Measurements from ENCODE around the gene ELMOD3. TPM values are rescaled to one million over a fixed set of nuclear protein-coding genes. Genes with fewer than 3 reads are reported as not detected.

The ELMOD3 gene
- total and polyA plus RNA-seq, 8 donors: 3.9 to 22.9 (median 8.0) TPM

GRCh38 chr2:85429213-85429923 lies 74.8 kb downstream of the ELMOD3 start:
- Histone ChIP-seq H3K4me1 (peaks cover 20 to 30% (median 21%) of the 10 kb centered on the region in 3 donors), H3K27me3 (no peaks in the 10 kb centered on the region), H3K27ac (no peak overlapping the region), H3K36me3 (no peaks in the 10 kb centered on the region), H3K4me3 (no peak overlapping the region), H3K9me3 (no peaks in the 10 kb centered on the region)
- ATAC-seq: no peak
- intact Hi-C loops (cut with DNase I): loop anchor here in 1 of 3 donors (10.0 kb wide), 1 partner anchor 125 kb away; no protein-coding TSS in a partner anchor
- no peak for TF ChIP-seq CTCF (IDR thresholded peaks at IDR 0.05)
- 80 to 92% methylated on average over 8 to 12 of the region's 12 CpGs for WGBS, 2 donors
- DNase-seq: no peak
- no peak for FAIRE-seq

DNA sequence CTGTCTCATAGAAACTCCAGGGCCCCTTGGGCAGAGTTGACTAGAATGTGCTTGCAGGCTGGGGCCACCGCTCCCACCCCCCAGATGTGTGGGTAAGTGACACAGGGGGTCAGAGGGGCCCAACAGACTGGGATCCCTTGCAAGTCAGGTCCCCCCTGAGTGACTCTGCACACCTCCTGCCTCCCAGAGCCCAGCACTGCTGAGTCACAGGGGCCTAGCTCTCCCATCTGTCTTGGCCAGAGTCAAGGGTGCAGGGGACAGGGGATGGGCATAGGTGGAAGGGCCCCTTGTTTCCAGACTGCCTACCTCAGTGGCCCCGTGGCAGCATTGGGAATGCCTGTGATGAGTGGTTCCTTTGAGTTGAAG lies 75.3 kb downstream of the ELMOD3 start:
- Histone ChIP-seq H3K4me3 (no peak overlapping the region), H3K9me3 (no peaks in the 10 kb centered on the region), H3K27me3 (no peaks in the 10 kb centered on the region), H3K36me3 (no peaks in the 10 kb centered on the region), H3K4me1 (peaks cover 20 to 30% (median 21%) of the 10 kb centered on the region in 3 donors), H3K27ac (no peak overlapping the region)
- FAIRE-seq (no peak), ATAC-seq (no peak), DNase-seq (no peak)
- no peak for TF ChIP-seq CTCF (IDR thresholded peaks at IDR 0.05)
- intact Hi-C loops (cut with DNase I): loop anchor here in 1 of 3 donors (10.0 kb wide), 1 partner anchor 125 kb away; no protein-coding TSS in a partner anchor
- 84 to 89% methylated on average over 2 of the region's 2 CpGs for WGBS, 2 donors

- Histone ChIP-seq H3K27me3 (no peaks in the 10 kb centered on the region), H3K4me3 (no peak overlapping the region), H3K36me3 (no peaks in the 10 kb centered on the region), H3K9me3 (no peaks in the 10 kb centered on the region), H3K27ac (no peak overlapping the region), H3K4me1 (peaks cover 14 to 21% (median 14%) of the 10 kb centered on the region in 3 donors)
- 79 to 82% methylated on average over 13 to 16 of the region's 16 CpGs for WGBS, 2 donors
- intact Hi-C loops (cut with DNase I): no loop called here
- no peak for TF ChIP-seq CTCF (IDR thresholded peaks at IDR 0.05)
- FAIRE-seq: no peak
- no peak for DNase-seq
- peak in 1 of 4 donors; percentile 6 for ATAC-seq
Measured at GRCh38 chr2:85430752-85431569, 76.4 kb downstream of the ELMOD3 start.

DNA sequence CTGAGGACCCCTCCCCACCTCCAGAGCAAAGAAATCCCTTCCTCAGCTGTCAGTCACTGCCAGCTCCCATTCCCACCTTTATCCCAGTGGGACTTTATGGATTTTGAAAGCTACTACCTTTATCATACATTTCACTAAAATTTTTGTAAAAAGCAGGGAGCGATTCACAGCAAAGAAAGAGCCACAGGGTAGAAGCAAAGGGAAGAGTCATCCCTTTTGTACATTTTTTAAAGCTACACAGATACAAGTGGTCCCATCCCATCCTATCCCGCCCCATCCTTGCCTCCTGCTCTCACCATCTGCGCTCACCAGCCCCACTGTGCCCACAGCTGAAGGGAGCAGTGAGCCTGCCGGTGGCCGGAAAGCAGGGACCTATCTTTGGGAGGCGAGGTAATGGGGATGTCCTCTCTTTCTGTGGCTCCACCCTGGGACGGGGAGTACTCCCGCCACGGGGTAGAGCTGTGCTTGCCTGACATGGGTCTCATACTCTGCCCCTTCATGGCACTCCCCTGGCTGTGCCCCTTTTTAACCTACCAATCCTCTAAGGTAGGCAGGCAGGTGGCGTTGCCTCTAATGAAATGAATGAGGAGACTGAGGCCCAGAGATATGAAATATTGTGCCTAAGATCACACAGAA lies 77.1 kb downstream of the ELMOD3 start:
- DNase-seq: no peak
- intact Hi-C loops (cut with DNase I): no loop called here
- Histone ChIP-seq H3K36me3 (no peaks in the 10 kb centered on the region), H3K27ac (no peak overlapping the region), H3K27me3 (no peaks in the 10 kb centered on the region), H3K4me1 (peaks cover 7 to 15% (median 12%) of the 10 kb centered on the region in 3 donors), H3K4me3 (no peak overlapping the region), H3K9me3 (no peaks in the 10 kb centered on the region)
- WGBS, 2 donors: 93% methylated on average over 10 of the region's 10 CpGs
- TF ChIP-seq CTCF (IDR thresholded peaks at IDR 0.05): no peak
- no peak for ATAC-seq
- no peak for FAIRE-seq

Data from pancreas (tissue), 10 donors.